MM.1S (cell line): Measurements from ENCODE around the gene DHRS12.

Source experiments
- DNase-seq: peaks from one replicate; pipeline ENCODE4 v3.0.0-alpha.2; 2015
- H2AFZ ChIP-seq: fragments of 300-600 bp; sonication (generic); 2 replicates; pipeline ENCODE4 v1.6.0; 2016; ENCODE audit warnings: antibody characterized with exemption, low read length
- H3F3A ChIP-seq: fragments of 300-600 bp; sonication (generic); 2 replicates; pipeline ENCODE4 v1.6.1; 2016; ENCODE audit warnings: mild to moderate bottlenecking, antibody characterized with exemption, low read length, moderate library complexity, mixed read lengths; ENCODE audit not compliant: insufficient read depth
- H3K27ac ChIP-seq: fragments of 300-600 bp; sonication (generic); 2 replicates; pipeline ENCODE4 v1.5.1; 2016; ENCODE audit warnings: mild to moderate bottlenecking, low read length
- H3K27me3 ChIP-seq: fragments of 300-600 bp; sonication (generic); replicated peaks from 2 replicates; pipeline ENCODE4 v1.6.0; 2016; ENCODE audit warnings: low read length; ENCODE audit not compliant: insufficient read depth
- H3K36me3 ChIP-seq: fragments of 300-600 bp; sonication (generic); replicated peaks from 2 replicates; pipeline ENCODE4 v1.6.1; 2016; ENCODE audit warnings: mild to moderate bottlenecking, low read length, mixed read lengths; ENCODE audit not compliant: insufficient read depth
- H3K4me1 ChIP-seq: fragments of 300-600 bp; sonication (generic); 2 replicates; pipeline ENCODE4 v1.6.1; 2016; ENCODE audit warnings: low read length, mixed read lengths
- H3K4me2 ChIP-seq: fragments of 300-600 bp; sonication (generic); 2 replicates; pipeline ENCODE4 v1.6.0; 2016; ENCODE audit warnings: low read depth, low read length
- H3K4me3 ChIP-seq: fragments of 300-600 bp; sonication (generic); 2 replicates; pipeline ENCODE4 v1.5.1; 2016; ENCODE audit warnings: low read length, mixed read lengths
- H3K79me2 ChIP-seq: fragments of 300-600 bp; sonication (generic); 2 replicates; pipeline ENCODE4 v1.6.1; 2016; ENCODE audit warnings: mixed run types, low read length, mixed read lengths
- H3K9ac ChIP-seq: fragments of 300-600 bp; sonication (generic); 2 replicates; pipeline ENCODE4 v1.6.1; 2016; ENCODE audit warnings: low read length, mixed read lengths
- H3K9me2 ChIP-seq: fragments of 300-600 bp; sonication (generic); replicated peaks from 2 replicates; pipeline ENCODE4 v1.6.1; 2016; ENCODE audit warnings: mild to moderate bottlenecking, low read length, mixed read lengths; ENCODE audit not compliant: insufficient read depth
- H3K9me3 ChIP-seq: fragments of 300-600 bp; sonication (generic); replicated peaks from 2 replicates; pipeline ENCODE4 v1.6.1; 2016; ENCODE audit warnings: mild to moderate bottlenecking, low read length, mixed read lengths; ENCODE audit not compliant: insufficient read depth
- H4K20me1 ChIP-seq: fragments of 300-600 bp; sonication (generic); 2 replicates; pipeline ENCODE4 v1.6.1; 2016; ENCODE audit warnings: mild to moderate bottlenecking, low read length, moderate library complexity, mixed read lengths; ENCODE audit not compliant: insufficient read depth
- CTCF ChIP-seq: fragments of 300-600 bp; sonication (generic); IDR thresholded peaks from 2 replicates; pipeline ENCODE4 v1.5.1; 2016; ENCODE audit warnings: antibody characterized with exemption, low read length, mixed read lengths
- EZH2 ChIP-seq: fragments of 300-600 bp; sonication (generic); optimal IDR thresholded peaks from 2 replicates; pipeline ENCODE3; 2017; ENCODE audit warnings: low read depth, mild to moderate bottlenecking, antibody characterized with exemption, low read length, mixed read lengths
- EZH2phosphoT487 ChIP-seq: fragments of 300-600 bp; sonication (generic); IDR thresholded peaks from 2 replicates; pipeline ENCODE4 v1.6.1; 2018; ENCODE audit warnings: antibody characterized with exemption, low read length

DHRS12 gene

GRCh38 chr13:51734786-51735185, 69.2 kb downstream of the DHRS12 start:
- Histone ChIP-seq H3K4me2 (no peak overlapping the region), H3K27me3 (no peaks in the 10 kb centered on the region), H3K36me3 (no peaks in the 10 kb centered on the region), H3K79me2 (no peaks in the 10 kb centered on the region), H3F3A (no peaks in the 10 kb centered on the region), H3K9ac (no peak overlapping the region), H4K20me1 (no peaks in the 10 kb centered on the region), H3K9me3 (no peaks in the 10 kb centered on the region), H3K27ac (no peak overlapping the region), H3K4me1 (no peaks in the 10 kb centered on the region), H3K4me3 (no peak overlapping the region), H2AFZ (no peak overlapping the region), H3K9me2 (no peaks in the 10 kb centered on the region)
- TF ChIP-seq EZH2 (no peak), CTCF (no peak), EZH2phosphoT487 (no peak)
- no peak for DNase-seq

- Histone ChIP-seq H3F3A (no peaks in the 10 kb centered on the region), H3K4me2 (no peak overlapping the region), H3K9ac (no peak overlapping the region), H3K27ac (no peak overlapping the region), H2AFZ (no peak overlapping the region), H3K36me3 (no peaks in the 10 kb centered on the region), H3K79me2 (no peaks in the 10 kb centered on the region), H3K27me3 (no peaks in the 10 kb centered on the region), H4K20me1 (no peaks in the 10 kb centered on the region), H3K9me2 (no peaks in the 10 kb centered on the region), H3K9me3 (no peaks in the 10 kb centered on the region), H3K4me1 (no peaks in the 10 kb centered on the region), H3K4me3 (no peak overlapping the region)
- no peak for DNase-seq
- TF ChIP-seq EZH2phosphoT487 (no peak), EZH2 (no peak), CTCF (no peak)
Measured at GRCh38 chr13:51733374-51734298, 70.3 kb downstream of the DHRS12 start.

GRCh38 chr13:51731759-51732158, 72.2 kb downstream of the DHRS12 start:
- TF ChIP-seq EZH2phosphoT487 (no peak), EZH2 (no peak), CTCF (no peak)

More at GRCh38 chr13:51731759-51732158, 72.2 kb downstream of the DHRS12 start:
- Histone ChIP-seq H4K20me1 (no peaks in the 10 kb centered on the region), H3K27ac (no peak overlapping the region), H3K9me2 (no peaks in the 10 kb centered on the region), H3K4me2 (no peak overlapping the region), H3K4me1 (no peaks in the 10 kb centered on the region), H3K36me3 (no peaks in the 10 kb centered on the region), H3K27me3 (no peaks in the 10 kb centered on the region), H2AFZ (no peak overlapping the region), H3K79me2 (no peaks in the 10 kb centered on the region), H3F3A (no peaks in the 10 kb centered on the region), H3K4me3 (no peak overlapping the region), H3K9me3 (no peaks in the 10 kb centered on the region), H3K9ac (no peak overlapping the region)
- no peak for DNase-seq
